PC-3 (cell line): ENCODE data around the gene CACNA1D. TPM values are rescaled to one million over a fixed set of nuclear protein-coding genes. Genes with fewer than 3 reads are reported as not detected.

Experiments used
- ATAC-seq: fragments of 200-7000 bp; cut with Tn5 transposase; 2 replicates; pipeline ENCODE4 v1.9.1; 2020; ENCODE audit warnings: mild to moderate bottlenecking, moderate library complexity
- BruUV-seq: library from RNA; stranded (reverse); fragments of 400-500 nt; replicated peaks from 2 replicates; lab custom pipeline; 2021; lab: Mats Ljungman, UMichigan
- CTCF ChIA-PET: fragments of 300-600 bp; sonication (Branson Sonifier 250); formaldehyde crosslinking; loops from one replicate; lab custom pipeline; 2022; ENCODE audit warnings: antibody characterized with exemption; lab: Charles Lee
- POLR2A ChIA-PET: fragments of 300-600 bp; sonication (Branson Sonifier 250); formaldehyde crosslinking; loops from one replicate; lab custom pipeline; 2022; ENCODE audit warnings: antibody characterized with exemption; ENCODE audit not compliant: unreplicated experiment; lab: Charles Lee
- DNase-seq: peaks from one replicate; pipeline ENCODE4 v3.0.0-alpha.2; 2015
- H2AFZ ChIP-seq: fragments of 300-600 bp; sonication (generic); 2 replicates; pipeline ENCODE4 v1.6.0; 2016; ENCODE audit warnings: antibody characterized with exemption, low read length
- H3F3A ChIP-seq: fragments of 300-600 bp; sonication (generic); one replicate; pipeline ENCODE4 v1.6.0; 2017; ENCODE audit warnings: antibody characterized with exemption, low read length, control low read depth, mild to moderate bottlenecking; ENCODE audit not compliant: unreplicated experiment
- H3K27ac ChIP-seq: fragments of 300-600 bp; sonication (generic); 2 replicates; pipeline ENCODE4 v1.5.1; 2016; ENCODE audit warnings: mild to moderate bottlenecking, low read length
- H3K27me3 ChIP-seq: fragments of 300-600 bp; sonication (generic); 2 replicates; pipeline ENCODE4 v1.6.1; 2016; ENCODE audit warnings: low read length, mixed read lengths
- H3K36me3 ChIP-seq: fragments of 300-600 bp; sonication (generic); 2 replicates; pipeline ENCODE4 v1.6.1; 2016; ENCODE audit warnings: low read depth, mixed run types, low read length, mixed read lengths
- H3K4me1 ChIP-seq: fragments of 300-600 bp; sonication (generic); 2 replicates; pipeline ENCODE4 v1.5.1; 2016; ENCODE audit warnings: low read length; ENCODE audit not compliant: insufficient read depth
- H3K4me2 ChIP-seq: fragments of 300-600 bp; sonication (generic); 2 replicates; pipeline ENCODE4 v1.6.0; 2016; ENCODE audit warnings: low read length
- H3K4me3 ChIP-seq: fragments of 300-600 bp; sonication (generic); 2 replicates; pipeline ENCODE4 v1.5.1; 2016; ENCODE audit warnings: mild to moderate bottlenecking, low read length, mixed read lengths
- H3K79me2 ChIP-seq: fragments of 300-600 bp; sonication (generic); 2 replicates; pipeline ENCODE4 v1.6.1; 2017; ENCODE audit warnings: low read length, mixed read lengths
- H3K9ac ChIP-seq: fragments of 300-600 bp; sonication (generic); 2 replicates; pipeline ENCODE4 v1.6.0; 2016; ENCODE audit warnings: mild to moderate bottlenecking, low read length
- H3K9me2 ChIP-seq: fragments of 300-600 bp; sonication (generic); replicated peaks from 2 replicates; pipeline ENCODE4 v1.6.1; 2016; ENCODE audit warnings: mixed run types, low read length, mixed read lengths
- H3K9me3 ChIP-seq: fragments of 300-600 bp; sonication (generic); 2 replicates; pipeline ENCODE4 v1.6.1; 2016; ENCODE audit warnings: low read length, mixed read lengths
- H4K20me1 ChIP-seq: fragments of 300-600 bp; sonication (generic); 2 replicates; pipeline ENCODE4 v1.6.1; 2016; ENCODE audit warnings: low read length, mixed read lengths
- CTCF ChIP-seq: fragments of 300-600 bp; sonication (generic); conservative IDR thresholded peaks from 2 replicates; pipeline ENCODE4 v1.5.1; 2017; ENCODE audit warnings: antibody characterized with exemption, low read depth, mild to moderate bottlenecking, low read length
- EZH2 ChIP-seq: fragments of 300-600 bp; sonication (generic); IDR thresholded peaks from one replicate; pipeline ENCODE4 v1.6.1; 2017; ENCODE audit warnings: antibody characterized with exemption, mild to moderate bottlenecking, low read length; ENCODE audit not compliant: unreplicated experiment
- EZH2phosphoT487 ChIP-seq: fragments of 300-600 bp; sonication (generic); IDR thresholded peaks from 2 replicates; pipeline ENCODE4 v1.6.1; 2018; ENCODE audit warnings: mild to moderate bottlenecking, antibody characterized with exemption, low read length, borderline replicate concordance
- intact Hi-C: fragments of 100-400 bp; cut with micrococcal nuclease; formaldehyde crosslinking; loops from 2 replicates; pipeline ENCODE4 v1.9.0; 2023
- total RNA-seq: library from RNA; depleted of rRNA; stranded (reverse); fragments of >200 nt; gene quantifications from 2 replicates; pipeline ENCODE4 v1.2.3, GENCODE V29; 2014

The CACNA1D gene
- total RNA-seq, 1 experiment from 2014 or later: not detected

GRCh38 chr3:53506110-53506762 lies 11.8 kb downstream of the CACNA1D start:
- POLR2A ChIA-PET: no interaction called here
- TF ChIP-seq EZH2phosphoT487 (no peak), EZH2 (no peak), CTCF (no peak)
- Histone ChIP-seq H3K27ac (no peak overlapping the region), H3K27me3 (peaks cover 93% of the 10 kb centered on the region), H3K4me2 (no peak overlapping the region), H3K9ac (no peak overlapping the region), H3K4me3 (no peak overlapping the region), H3K9me3 (no peaks in the 10 kb centered on the region), H3K9me2 (no peaks in the 10 kb centered on the region), H3F3A (no peaks in the 10 kb centered on the region), H3K79me2 (no peaks in the 10 kb centered on the region), H2AFZ (no peak overlapping the region), H4K20me1 (no peaks in the 10 kb centered on the region), H3K4me1 (no peaks in the 10 kb centered on the region), H3K36me3 (no peaks in the 10 kb centered on the region)
- no TSS peak for BruUV-seq
- DNase-seq: no peak
- CTCF ChIA-PET: no interaction called here
- intact Hi-C loops: no loop called here
- ATAC-seq: no peak

GRCh38 chr3:53506763-53507145 lies 12.3 kb downstream of the CACNA1D start:
- Histone ChIP-seq H3K27ac (no peak overlapping the region), H3K9ac (no peak overlapping the region), H3K36me3 (no peaks in the 10 kb centered on the region), H3K4me3 (no peak overlapping the region), H3K79me2 (no peaks in the 10 kb centered on the region), H3K4me2 (no peak overlapping the region), H4K20me1 (no peaks in the 10 kb centered on the region), H3K9me3 (no peaks in the 10 kb centered on the region), H3K27me3 (peaks cover 92% of the 10 kb centered on the region), H3K9me2 (no peaks in the 10 kb centered on the region), H3F3A (no peaks in the 10 kb centered on the region), H3K4me1 (no peaks in the 10 kb centered on the region), H2AFZ (no peak overlapping the region)
- intact Hi-C loops: no loop called here
- DNase-seq: no peak
- TF ChIP-seq CTCF (no peak), EZH2phosphoT487 (no peak), EZH2 (no peak)
- no TSS peak for BruUV-seq
- ATAC-seq: no peak
- ChIA-PET POLR2A (no interaction called here), CTCF (no interaction called here)

GRCh38 chr3:53509494-53509893 lies 15.1 kb downstream of the CACNA1D start:
- no peaks in the 10 kb centered on the region for H3K79me2 ChIP-seq
- no peak overlapping the region for H3K4me2 ChIP-seq
- no peak for DNase-seq
- no peaks in the 10 kb centered on the region for H3K9me3 ChIP-seq
- no peaks in the 10 kb centered on the region for H3F3A ChIP-seq
- CTCF ChIA-PET: no interaction called here
- H3K9ac ChIP-seq: no peak overlapping the region
- POLR2A ChIA-PET: no interaction called here
- no peak for ATAC-seq
- H3K27me3 ChIP-seq: peaks cover 79% of the 10 kb centered on the region
- H3K9me2 ChIP-seq: no peaks in the 10 kb centered on the region
- no peak overlapping the region for H3K27ac ChIP-seq
- no peaks in the 10 kb centered on the region for H4K20me1 ChIP-seq
- H2AFZ ChIP-seq: no peak overlapping the region
- no peak overlapping the region for H3K4me3 ChIP-seq
- BruUV-seq: no TSS peak
- intact Hi-C loops: no loop called here
- no peaks in the 10 kb centered on the region for H3K4me1 ChIP-seq
- TF ChIP-seq CTCF: no peak
- no peak for TF ChIP-seq EZH2
- no peak for TF ChIP-seq EZH2phosphoT487
- H3K36me3 ChIP-seq: no peaks in the 10 kb centered on the region
